ENCODE results near the gene PNCK.
"Not testable (repeated sequence)": the region's sequence is repeated elsewhere in the genome, so short reads cannot be mapped to it uniquely, and the experiment has no call there.

PNCK gene

GRCh38 chrX:153699210-153699783 lies 25.7 kb upstream of the PNCK start:
- not testable (repeated sequence) for DNase-seq (ENCODE audit: low read depth)

DNA sequence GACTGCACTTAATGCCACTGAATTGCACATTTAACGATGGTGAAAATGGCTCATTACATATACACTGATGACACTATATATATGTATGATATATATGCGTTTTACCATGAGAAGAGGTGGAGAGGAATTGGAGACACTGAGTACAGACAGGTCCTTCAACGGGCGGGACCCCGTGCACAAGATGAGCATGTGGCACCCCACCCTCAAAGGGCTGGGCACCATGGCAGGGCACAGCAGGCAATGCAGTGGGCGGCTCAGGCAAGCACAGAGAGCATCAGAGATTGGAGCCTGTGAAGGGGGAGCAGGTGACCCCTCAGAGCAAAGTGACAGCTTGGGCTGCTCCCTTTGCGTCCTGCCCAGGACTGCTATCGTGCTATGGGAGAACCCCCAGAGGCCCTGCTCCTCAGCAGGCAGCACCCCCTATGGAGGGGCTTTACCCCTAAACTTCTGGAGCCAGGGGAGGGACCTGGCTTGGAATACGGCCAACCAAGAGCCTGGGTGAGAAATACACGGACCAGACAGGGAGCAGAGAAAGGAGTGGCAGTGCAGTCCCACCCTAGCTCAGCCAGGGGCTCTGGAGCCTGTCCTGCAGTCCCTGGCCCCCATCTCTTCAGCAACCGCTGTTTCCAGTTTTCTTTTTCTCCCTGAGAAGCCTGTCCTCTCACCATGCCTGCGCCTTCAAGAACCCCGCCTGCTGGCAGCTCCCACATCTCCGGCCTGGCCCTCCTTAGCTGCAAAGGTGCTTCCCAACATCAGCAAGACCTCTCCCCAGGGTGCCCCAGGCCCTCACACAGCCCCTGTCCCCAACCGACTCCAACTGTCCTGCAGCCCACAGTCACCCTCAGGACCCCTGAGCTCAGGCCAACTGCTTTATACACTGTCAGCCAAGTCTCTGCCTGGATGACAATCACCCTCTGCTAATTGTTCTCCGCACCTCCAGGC lies 24.6 kb upstream of the PNCK start:
- no peak for DNase-seq (ENCODE audit: low read depth)

DNA sequence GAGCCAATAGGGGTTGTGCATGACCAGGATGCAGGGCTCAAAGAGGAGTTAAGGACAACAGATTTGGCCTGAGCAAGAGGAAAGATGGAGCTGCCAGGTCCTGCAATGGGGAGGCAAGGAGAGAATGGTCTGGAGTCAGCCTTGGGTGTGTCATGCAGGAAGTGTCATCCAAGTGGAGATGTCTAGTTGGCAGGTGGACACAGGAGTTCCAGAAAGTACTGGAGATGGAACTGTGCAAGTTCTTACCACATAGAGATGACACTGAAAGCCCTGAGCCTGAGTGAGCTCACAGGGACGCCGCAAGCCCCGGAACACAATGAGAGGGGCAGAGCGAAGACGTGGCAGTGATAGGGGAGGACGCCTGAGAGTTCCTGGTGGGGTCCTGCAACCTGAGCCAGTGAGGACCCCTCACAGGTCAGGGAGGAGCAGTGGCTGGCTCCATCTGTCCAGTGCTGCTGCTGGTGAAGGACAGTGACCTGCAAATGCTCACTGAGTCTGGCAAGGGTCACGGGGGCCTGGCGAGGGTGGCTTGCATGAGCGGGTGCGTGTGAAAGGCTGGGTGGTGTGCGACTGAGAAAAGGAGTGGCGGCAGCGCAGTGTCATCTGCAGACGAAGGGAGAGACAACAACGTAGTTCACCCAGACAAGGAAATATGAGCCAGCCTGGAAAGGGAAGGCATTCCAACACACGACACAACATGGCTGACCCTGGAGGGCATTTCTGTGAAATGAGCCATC lies 23.5 kb upstream of the PNCK start:
- DNase-seq (ENCODE audit: low read depth): not testable (repeated sequence)

DNA sequence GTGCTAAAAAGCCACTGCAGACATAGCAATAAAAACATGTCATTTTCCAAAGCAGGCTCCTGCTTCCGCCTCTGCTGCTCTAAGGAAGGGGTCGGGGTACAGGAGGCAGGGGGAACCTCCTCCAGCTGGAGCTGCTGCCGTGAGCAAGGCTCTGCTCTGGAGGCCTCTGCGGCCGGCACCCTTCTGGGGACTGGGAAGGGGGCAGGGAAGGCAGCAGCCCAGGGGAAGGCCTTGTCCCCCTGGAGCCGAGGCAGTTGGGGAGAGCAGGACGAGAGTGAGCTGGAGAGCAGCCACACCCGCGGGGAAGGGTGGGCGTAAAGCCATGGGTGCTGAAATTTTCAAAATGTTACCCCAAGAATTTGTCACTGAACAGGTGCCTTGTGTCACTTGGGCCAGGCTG lies 22.9 kb upstream of the PNCK start:
- DNase-seq (ENCODE audit: low read depth): not testable (repeated sequence)

GRCh38 chrX:153696100-153696499 lies 22.5 kb upstream of the PNCK start:
- DNase-seq (ENCODE audit: low read depth): no peak

GRCh38 chrX:153694687-153695270 lies 21.2 kb upstream of the PNCK start:
- no peak for DNase-seq (ENCODE audit: low read depth)

DNA sequence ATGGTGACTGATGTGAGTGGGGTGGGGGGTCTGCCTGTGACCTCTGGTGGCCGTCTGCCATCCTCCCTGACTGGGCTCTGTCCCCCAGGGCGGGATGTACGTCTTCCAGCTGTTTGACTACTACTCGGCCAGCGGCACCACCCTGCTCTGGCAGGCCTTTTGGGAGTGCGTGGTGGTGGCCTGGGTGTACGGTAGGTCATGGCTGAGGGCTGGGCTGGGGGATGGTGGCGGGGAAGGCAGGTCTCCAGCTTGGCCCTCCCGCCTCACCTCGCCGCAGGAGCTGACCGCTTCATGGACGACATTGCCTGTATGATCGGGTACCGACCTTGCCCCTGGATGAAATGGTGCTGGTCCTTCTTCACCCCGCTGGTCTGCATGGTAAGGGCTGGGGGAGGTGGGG lies 20.6 kb upstream of the PNCK start:
- DNase-seq (ENCODE audit: low read depth): not testable (repeated sequence)

DNA sequence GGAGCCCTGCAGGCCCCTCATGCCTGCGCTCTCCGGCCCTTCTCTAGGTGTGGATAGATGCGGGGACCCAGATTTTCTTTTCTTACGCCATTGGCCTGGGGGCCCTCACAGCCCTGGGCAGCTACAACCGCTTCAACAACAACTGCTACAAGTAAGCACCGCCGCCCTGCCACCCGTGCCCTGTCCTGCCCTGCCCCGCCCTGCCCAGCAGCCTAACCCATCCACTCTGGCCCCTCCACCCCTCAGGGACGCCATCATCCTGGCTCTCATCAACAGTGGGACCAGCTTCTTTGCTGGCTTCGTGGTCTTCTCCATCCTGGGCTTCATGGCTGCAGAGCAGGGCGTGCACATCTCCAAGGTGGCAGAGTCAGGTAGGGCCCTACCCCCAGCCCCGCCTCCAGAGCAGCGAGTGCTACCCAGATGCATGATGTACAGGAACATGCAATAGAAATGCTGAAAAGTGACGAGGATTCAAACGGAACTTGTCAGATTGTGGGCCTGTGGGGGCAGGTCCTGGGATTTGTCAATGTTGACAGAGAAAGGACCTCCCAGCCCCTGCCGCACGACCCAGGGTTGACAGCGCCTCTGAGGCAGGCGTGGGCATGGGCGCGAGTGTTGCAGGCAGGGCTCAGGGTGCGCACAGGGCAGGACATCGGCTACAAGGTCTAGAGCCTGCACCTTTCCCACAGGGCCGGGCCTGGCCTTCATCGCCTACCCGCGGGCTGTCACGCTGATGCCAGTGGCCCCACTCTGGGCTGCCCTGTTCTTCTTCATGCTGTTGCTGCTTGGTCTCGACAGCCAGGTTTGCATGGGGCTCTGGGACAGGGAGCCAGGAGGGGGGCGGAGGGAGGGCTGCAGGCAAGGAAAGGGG lies 19.8 kb upstream of the PNCK start:
- DNase-seq (ENCODE audit: low read depth): no peak

- no peak for DNase-seq (ENCODE audit: low read depth)
Observed at GRCh38 chrX:153692611-153693156, 19.1 kb upstream of the PNCK start.

DNA sequence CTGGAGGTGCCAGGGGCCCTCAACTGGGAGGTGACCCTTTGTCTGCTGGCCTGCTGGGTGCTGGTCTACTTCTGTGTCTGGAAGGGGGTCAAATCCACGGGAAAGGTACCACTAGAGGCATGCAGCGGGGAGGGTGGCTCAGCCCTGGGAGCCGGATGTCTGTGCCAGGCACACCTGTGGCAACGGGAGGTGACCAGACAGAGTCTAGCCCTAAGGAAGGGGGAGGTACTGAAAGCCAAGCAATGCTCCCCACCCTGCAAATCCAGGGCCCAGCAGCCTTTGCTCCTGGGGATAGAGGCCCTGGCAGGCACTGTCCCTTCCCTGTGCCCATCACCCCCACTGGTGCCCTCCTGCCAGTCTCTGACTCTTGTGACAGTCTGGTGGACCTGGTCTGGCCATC lies 18.4 kb upstream of the PNCK start:
- no peak for DNase-seq (ENCODE audit: low read depth)

GRCh38 chrX:153691032-153691827 lies 17.6 kb upstream of the PNCK start:
- not testable (repeated sequence) for DNase-seq (ENCODE audit: low read depth)

DNA sequence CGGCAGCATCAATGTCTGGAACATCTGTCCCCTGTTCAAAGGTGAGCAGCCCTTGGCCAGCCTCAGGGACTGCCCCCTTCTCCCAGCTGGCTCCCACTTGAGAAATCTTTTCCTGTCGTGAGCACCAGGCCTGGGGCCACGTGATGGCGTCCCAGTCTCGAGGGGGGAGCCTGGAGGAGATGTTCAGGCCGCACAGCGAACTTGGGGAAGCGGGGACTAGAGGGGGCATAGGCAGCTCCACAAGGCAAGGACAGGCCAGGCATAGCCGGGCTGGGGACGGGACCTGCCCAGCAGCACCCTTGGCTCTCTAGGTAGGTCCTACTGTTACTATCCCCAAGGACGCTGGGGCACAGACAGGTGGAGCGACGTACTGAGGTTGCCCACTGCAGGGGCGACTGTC lies 16.9 kb upstream of the PNCK start:
- DNase-seq (ENCODE audit: low read depth): no peak

DNA sequence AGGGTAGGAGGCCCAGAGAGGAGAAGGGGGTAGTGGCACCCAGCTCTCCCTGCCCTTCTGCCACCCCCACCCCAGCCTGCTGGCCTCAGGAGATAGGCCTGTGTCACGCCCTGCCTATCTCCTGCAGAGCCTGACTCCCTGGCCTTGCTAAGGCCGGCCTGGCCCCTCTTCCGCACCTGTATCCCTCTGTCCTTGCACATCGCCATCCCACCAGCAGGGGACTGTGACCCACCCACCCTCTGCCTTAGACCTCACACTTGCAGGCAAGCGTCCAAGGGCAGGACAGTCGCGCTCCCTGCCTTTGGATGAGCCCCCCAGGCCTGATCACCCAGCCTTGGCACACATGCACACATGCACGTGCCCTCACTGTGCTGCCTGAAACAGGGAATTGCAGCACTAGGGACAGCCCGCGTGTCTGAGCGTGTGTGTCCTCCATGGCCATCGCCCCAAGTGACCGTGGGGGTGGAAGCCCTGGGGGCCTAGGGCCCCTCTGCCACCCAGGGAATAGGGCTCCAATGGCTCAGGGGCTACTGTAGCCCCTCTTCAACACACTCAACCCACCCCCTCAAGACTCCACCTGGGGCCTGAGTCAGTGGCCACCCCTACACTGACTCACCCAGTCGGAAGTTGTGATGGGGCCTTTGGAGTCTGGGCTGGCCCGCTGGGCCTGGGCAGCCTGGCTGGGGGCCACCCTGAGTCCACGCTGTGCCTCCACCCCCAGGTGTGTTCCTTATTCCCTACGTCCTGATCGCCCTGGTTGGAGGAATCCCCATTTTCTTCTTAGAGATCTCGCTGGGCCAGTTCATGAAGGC lies 16.2 kb upstream of the PNCK start:
- no peak for DNase-seq (ENCODE audit: low read depth)

DNA sequence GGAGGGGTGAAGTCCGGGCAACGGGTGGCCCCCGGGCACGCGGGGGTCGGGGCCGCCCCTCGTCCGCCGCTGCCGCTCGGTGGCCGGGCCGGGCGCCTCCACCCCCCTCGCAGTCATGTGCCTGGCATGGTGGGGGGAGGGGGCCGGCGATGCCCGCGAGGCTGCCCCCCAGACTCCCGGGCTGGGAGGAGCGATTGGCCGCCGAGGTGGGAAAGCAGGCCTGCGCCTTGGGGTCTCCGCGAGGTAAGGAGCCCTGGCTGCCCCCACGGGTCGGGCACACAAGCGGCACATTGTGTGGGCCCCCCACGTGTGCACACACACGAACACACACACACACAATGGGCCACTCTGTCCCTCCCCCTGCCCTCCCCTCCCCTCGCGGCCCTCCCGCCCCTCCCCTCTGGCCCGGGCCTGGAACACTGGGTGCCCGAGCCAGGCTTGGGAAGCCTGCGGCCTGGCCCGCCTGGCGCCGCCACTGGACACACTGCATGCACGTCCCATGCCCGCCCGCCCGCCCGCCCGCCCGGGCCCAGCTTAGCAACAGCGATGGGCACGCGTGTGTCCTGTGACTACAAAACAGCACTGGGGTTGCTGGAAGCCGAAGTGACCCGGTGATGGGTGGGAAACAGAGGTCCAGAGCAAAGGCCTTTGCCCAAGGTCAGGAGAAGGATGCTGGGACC lies 15.4 kb upstream of the PNCK start:
- DNase-seq (ENCODE audit: low read depth): no peak

- DNase-seq (ENCODE audit: low read depth): no peak
Observed at GRCh38 chrX:153688506-153688905, 14.9 kb upstream of the PNCK start.

DNA sequence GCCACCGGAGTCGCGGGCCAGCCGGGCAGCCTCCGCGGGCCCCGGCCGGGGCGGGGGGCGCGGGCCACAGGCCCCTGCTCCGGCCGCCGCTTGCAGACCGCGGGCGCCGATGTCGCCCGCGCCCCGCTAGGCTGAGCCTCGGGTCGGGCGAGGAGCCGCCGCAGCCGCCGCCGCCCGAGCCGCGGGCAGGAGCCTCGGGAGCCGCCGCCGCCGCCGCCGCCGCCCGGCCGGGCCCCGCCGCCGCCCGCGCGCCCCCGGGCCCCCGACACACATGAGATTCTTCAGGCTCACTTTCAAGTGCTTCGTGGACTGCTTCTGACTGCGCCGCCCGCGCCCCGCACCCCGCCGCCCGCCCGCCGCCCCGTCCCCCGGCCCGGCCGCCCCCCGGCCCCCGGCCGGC lies 14.5 kb upstream of the PNCK start:
- no peak for DNase-seq (ENCODE audit: low read depth)

DNA sequence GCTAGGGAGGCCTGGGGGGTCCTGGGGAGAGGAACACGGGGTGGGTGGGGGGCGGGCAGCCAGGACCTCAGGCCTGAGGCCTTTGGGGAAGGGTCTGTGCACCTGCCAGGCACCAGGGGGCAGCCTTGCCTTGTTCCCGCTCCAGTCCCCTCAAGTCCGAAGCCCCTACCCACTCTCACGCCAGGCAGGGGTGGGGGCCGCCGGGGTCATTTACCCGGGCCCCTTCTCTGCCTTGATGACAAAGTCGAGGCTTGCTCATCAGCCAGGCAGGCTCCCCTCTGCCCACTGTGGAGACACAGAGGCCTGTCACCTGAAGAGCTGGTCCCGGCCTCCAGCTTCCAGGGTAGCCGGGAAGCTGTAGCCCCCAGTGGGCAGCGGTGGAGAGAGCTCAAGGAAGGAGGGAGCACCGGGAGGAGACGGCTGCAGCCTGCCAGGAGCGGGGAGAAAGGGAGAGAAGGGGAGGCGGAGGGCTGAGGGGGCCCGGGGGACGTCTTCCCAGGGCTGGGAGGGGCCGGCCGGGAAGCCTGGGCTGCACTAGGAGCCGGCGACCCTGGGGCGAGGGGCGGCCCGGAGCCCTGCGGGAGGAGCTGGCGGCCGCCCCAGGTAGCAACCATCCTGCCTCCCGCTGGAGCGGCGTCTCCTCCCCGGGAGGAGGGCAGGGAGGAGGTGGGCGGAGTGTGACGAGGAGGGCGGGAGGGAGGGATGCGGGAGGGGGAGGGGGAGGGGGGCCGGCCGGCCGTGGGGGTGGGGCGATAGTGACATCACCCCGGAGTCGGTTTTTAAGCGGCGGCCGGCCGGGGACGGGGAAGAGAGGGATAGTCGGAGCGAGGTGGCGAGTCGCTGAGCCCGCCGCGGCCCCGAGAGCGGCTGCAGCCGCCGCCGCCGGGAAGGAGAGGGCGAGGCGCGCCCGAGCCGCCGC lies 13.8 kb upstream of the PNCK start, which contains the start of gene SLC6A8:
SLC6A8 (plus strand) TSS at position 806 of the 919 bp plus-strand sequence. CDS start 649 bp downstream, outside the sequence.
- DNase-seq (ENCODE audit: low read depth): no peak

GRCh38 chrX:153686711-153687110 lies 13.1 kb upstream of the PNCK start:
- no peak for DNase-seq (ENCODE audit: low read depth)
